ENCODE results near the gene SLAMF1. TPM values are rescaled to one million over a fixed set of nuclear protein-coding genes. Genes with fewer than 3 reads are reported as not detected.

SLAMF1 gene
- total RNA-seq, 1 donor from 2014 or later: not detected

GRCh38 chr1:160621633-160622413, 25.0 kb downstream of the SLAMF1 start:
- no peak overlapping the region for H3K4me3 Mint-ChIP-seq (ENCODE audit: low read depth)
- H3K4me1 Mint-ChIP-seq (ENCODE audit: low read depth): no peaks in the 10 kb centered on the region
- H3K27me3 Mint-ChIP-seq: peaks cover 2% of the 10 kb centered on the region
- DNase-seq (ENCODE audit: low spot score, unreplicated experiment): no peak
- peaks cover 5% of the 10 kb centered on the region for H3K9me3 Mint-ChIP-seq (ENCODE audit: low read depth)
- H3K36me3 Mint-ChIP-seq (ENCODE audit: insufficient read depth): no peaks in the 10 kb centered on the region
- no peak for TF ChIP-seq CTCF (IDR thresholded peaks at IDR 0.05; ENCODE audit: unreplicated experiment)
- H3K27ac Mint-ChIP-seq: no peak overlapping the region

- no peaks in the 10 kb centered on the region for H3K4me1 Mint-ChIP-seq (ENCODE audit: low read depth)
- TF ChIP-seq CTCF (IDR thresholded peaks at IDR 0.05; ENCODE audit: unreplicated experiment): no peak
- no peak for DNase-seq (ENCODE audit: low spot score, unreplicated experiment)
- no peaks in the 10 kb centered on the region for H3K36me3 Mint-ChIP-seq (ENCODE audit: insufficient read depth)
- no peak overlapping the region for H3K4me3 Mint-ChIP-seq (ENCODE audit: low read depth)
- no peak overlapping the region for H3K27ac Mint-ChIP-seq
- H3K9me3 Mint-ChIP-seq (ENCODE audit: low read depth): peaks cover 5% of the 10 kb centered on the region
- H3K27me3 Mint-ChIP-seq: no peaks in the 10 kb centered on the region
These were observed 25.8 kb downstream of the SLAMF1 start for GRCh38 chr1:160620942-160621632.

GRCh38 chr1:160619742-160620277, 27.0 kb downstream of the SLAMF1 start:
- H3K27ac Mint-ChIP-seq: no peak overlapping the region

GRCh38 chr1:160618763-160619274, 28.0 kb downstream of the SLAMF1 start:
- H3K9me3 Mint-ChIP-seq (ENCODE audit: low read depth): peaks cover 5% of the 10 kb centered on the region

More at GRCh38 chr1:160619742-160620277, 27.0 kb downstream of the SLAMF1 start:
- DNase-seq (ENCODE audit: low spot score, unreplicated experiment): no peak
- Mint-ChIP-seq H3K9me3 (ENCODE audit: low read depth) (peaks cover 5% of the 10 kb centered on the region), H3K4me1 (ENCODE audit: low read depth) (no peaks in the 10 kb centered on the region), H3K4me3 (ENCODE audit: low read depth) (no peak overlapping the region), H3K36me3 (ENCODE audit: insufficient read depth) (no peaks in the 10 kb centered on the region), H3K27me3 (no peaks in the 10 kb centered on the region)
- TF ChIP-seq CTCF (IDR thresholded peaks at IDR 0.05; ENCODE audit: unreplicated experiment): no peak

More at GRCh38 chr1:160618763-160619274, 28.0 kb downstream of the SLAMF1 start:
- Mint-ChIP-seq H3K4me3 (ENCODE audit: low read depth) (no peak overlapping the region), H3K4me1 (ENCODE audit: low read depth) (no peaks in the 10 kb centered on the region), H3K27ac (no peak overlapping the region), H3K36me3 (ENCODE audit: insufficient read depth) (no peaks in the 10 kb centered on the region), H3K27me3 (no peaks in the 10 kb centered on the region)
- no peak for DNase-seq (ENCODE audit: low spot score, unreplicated experiment)
- peak; percentile 40 for TF ChIP-seq CTCF (IDR thresholded peaks at IDR 0.05; ENCODE audit: unreplicated experiment)
